Lower lobe of right lung (tissue), 2 donors: ENCODE measurements around the gene PRRX2. TPM values are rescaled to one million over a fixed set of nuclear protein-coding genes. Genes with fewer than 3 reads are reported as not detected.

Source experiments
- ATAC-seq, 2 donors: fragments of 200-7000 bp; cut with Tn5 transposase; one replicate each; pipeline ENCODE4 v1.9.1; 2020 to 2022; ENCODE audit warnings: mild to moderate bottlenecking in 2 of 2, moderate library complexity in 2 of 2
- DNase-seq: peaks from one replicate; pipeline ENCODE4 v3.0.0-alpha.2; 2020
- H3K27ac ChIP-seq: fragments of 200-600 bp; one replicate; pipeline ENCODE4 v1.8.0; 2022
- H3K27me3 ChIP-seq: fragments of 200-600 bp; one replicate; pipeline ENCODE4 v1.8.0; 2022; ENCODE audit warnings: low read depth
- H3K36me3 ChIP-seq: fragments of 200-600 bp; one replicate; pipeline ENCODE4 v1.8.0; 2022; ENCODE audit warnings: mild to moderate bottlenecking
- H3K4me1 ChIP-seq: fragments of 200-600 bp; one replicate; pipeline ENCODE4 v1.8.0; 2022
- H3K4me3 ChIP-seq: fragments of 200-600 bp; one replicate; pipeline ENCODE4 v1.8.0; 2022; ENCODE audit warnings: mild to moderate bottlenecking
- H3K9me3 ChIP-seq: fragments of 200-600 bp; one replicate; pipeline ENCODE4 v1.8.0; 2022
- CTCF ChIP-seq: fragments of 200-600 bp; IDR thresholded peaks from one replicate; pipeline ENCODE4 v1.8.0; 2022; ENCODE audit warnings: antibody characterized with exemption, mild to moderate bottlenecking
- intact Hi-C: fragments of 100-400 bp; cut with DNase I; formaldehyde crosslinking; loops from one replicate; pipeline ENCODE4 v1.11.0; 2022
- total RNA-seq: library from RNA; stranded (reverse); fragmentation: NEBNext Ultra II Directional; extraction: Animal tissue kit (Norgen Biotek cat#: 25700); gene quantifications from one replicate; pipeline ENCODE4 v1.2.1, GENCODE V29; 2021
- donor health status: DM: no; HTN: yes; CAD: no; lungs with severe emphysema.

Gene PRRX2
- total RNA-seq, 1 donor from 2014 or later: 2.5 TPM

DNA sequence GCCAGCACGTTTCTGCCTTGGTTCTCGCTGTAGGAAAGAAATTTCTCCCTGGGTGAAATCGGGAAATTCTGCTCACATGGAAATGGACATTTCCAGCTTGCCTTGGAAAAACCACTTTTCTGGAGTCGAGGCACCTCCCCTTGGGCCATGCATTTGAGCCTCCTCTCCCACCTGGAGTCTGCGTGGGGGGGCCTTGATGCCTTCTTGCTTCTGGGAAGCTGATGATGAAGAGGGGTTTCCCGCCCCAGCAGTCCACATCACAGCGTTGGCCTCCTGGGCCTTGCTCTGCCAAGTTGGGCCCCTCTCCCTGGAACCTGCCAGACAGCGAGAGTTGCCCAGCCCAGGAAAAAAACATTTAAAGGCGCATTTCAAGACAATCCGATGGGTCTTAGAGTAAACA, 21.7 kb upstream of the PRRX2 start:
- Histone ChIP-seq H3K27me3 (no peaks in the 10 kb centered on the region), H3K36me3 (peaks cover 9% of the 10 kb centered on the region), H3K9me3 (no peaks in the 10 kb centered on the region), H3K4me3 (no peak overlapping the region), H3K4me1 (peaks cover 26% of the 10 kb centered on the region), H3K27ac (no peak overlapping the region)
- no peak for TF ChIP-seq CTCF
- no peak for ATAC-seq
- DNase-seq: no peak
- intact Hi-C loops: no loop called here

- intact Hi-C loops: no loop called here
- no peak overlapping the region for H3K4me3 ChIP-seq
- ATAC-seq (no peak), DNase-seq (no peak)
- H3K36me3 ChIP-seq: peaks cover 2% of the 10 kb centered on the region
- H3K4me1 ChIP-seq: peaks cover 26% of the 10 kb centered on the region
- no peak for TF ChIP-seq CTCF
- no peak overlapping the region for H3K27ac ChIP-seq
- H3K27me3 ChIP-seq: peaks cover 4% of the 10 kb centered on the region
- no peaks in the 10 kb centered on the region for H3K9me3 ChIP-seq
Observed at GRCh38 chr9:129644365-129644764, 21.1 kb upstream of the PRRX2 start.

DNA sequence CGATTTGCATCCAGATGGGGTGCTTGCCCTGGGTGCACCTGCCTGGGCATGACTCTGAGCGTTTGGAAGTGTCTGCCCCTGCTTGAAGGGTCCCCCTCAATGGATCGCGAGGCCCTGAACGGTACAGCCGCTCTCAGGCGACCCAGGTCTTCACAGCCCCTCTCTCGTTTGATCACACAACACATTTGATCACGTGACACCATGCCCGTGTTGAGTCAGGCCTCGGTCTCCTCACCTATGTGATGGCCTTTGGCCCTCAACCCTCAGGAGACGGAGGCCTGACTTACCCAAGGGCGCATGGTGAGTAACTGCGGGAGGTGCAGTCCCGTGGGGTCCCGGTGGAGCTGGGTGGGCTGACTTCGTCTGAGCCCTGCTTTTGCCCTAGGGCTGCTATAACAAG, 20.5 kb upstream of the PRRX2 start:
- intact Hi-C loops: no loop called here
- no peak for TF ChIP-seq CTCF
- Histone ChIP-seq H3K4me3 (no peak overlapping the region), H3K27me3 (peaks cover 5% of the 10 kb centered on the region), H3K27ac (no peak overlapping the region), H3K9me3 (no peaks in the 10 kb centered on the region), H3K4me1 (peaks cover 21% of the 10 kb centered on the region), H3K36me3 (no peaks in the 10 kb centered on the region)
- no peak for DNase-seq
- no peak for ATAC-seq

- no peak overlapping the region for H3K4me3 ChIP-seq
- ATAC-seq (no peak), DNase-seq (no peak)
- peaks cover 5% of the 10 kb centered on the region for H3K27me3 ChIP-seq
- H3K9me3 ChIP-seq: no peaks in the 10 kb centered on the region
- H3K36me3 ChIP-seq: no peaks in the 10 kb centered on the region
- TF ChIP-seq CTCF: no peak
- intact Hi-C loops: no loop called here
- H3K4me1 ChIP-seq: peaks cover 8% of the 10 kb centered on the region
- H3K27ac ChIP-seq: no peak overlapping the region
Observed at GRCh38 chr9:129646252-129646651, 19.2 kb upstream of the PRRX2 start.

DNA sequence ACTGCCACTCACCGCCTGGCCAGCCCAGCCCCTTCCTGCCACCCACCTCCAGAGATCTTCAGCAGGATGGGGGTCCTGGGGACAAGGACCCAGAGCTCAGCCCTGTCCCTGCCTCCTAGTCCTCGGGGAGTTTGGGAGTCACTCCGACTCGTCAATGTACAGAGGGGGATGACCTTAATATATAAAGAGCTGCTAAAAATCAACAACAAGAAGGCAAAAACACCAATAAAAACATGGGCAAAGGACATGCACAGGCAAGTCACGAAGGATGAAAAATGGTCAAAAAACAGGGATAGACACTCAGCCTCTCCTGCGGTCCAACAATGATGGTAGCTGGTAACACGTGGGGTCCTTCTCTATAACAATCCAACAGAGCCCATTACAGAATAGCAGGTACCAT, 18.8 kb upstream of the PRRX2 start:
- Histone ChIP-seq H3K4me3 (no peak overlapping the region), H3K9me3 (no peaks in the 10 kb centered on the region), H3K27me3 (peaks cover 5% of the 10 kb centered on the region), H3K27ac (no peak overlapping the region), H3K4me1 (peaks cover 6% of the 10 kb centered on the region), H3K36me3 (no peaks in the 10 kb centered on the region)
- no peak for TF ChIP-seq CTCF
- DNase-seq (no peak), ATAC-seq (no peak)
- intact Hi-C loops: no loop called here

DNA sequence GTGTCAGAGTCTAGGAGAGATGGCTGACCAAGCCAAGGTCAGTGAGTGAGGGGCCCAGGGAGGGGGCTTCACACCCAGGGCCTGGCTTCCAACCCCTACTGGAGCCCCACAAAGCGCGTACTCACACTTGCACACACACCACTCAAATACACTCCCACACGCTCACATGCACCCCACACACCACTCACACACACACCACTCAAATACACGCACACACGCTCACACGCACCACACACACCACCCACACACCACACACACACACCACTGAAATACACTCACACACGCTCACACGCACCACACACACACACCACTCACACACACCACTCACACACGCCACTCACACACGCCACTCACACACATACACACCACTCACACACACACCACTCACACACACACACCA, 17.8 kb upstream of the PRRX2 start:
- intact Hi-C loops: no loop called here
- ATAC-seq (no peak), DNase-seq (no peak)
- Histone ChIP-seq H3K4me1 (peaks cover 3% of the 10 kb centered on the region), H3K36me3 (no peaks in the 10 kb centered on the region), H3K4me3 (no peak overlapping the region), H3K9me3 (no peaks in the 10 kb centered on the region), H3K27ac (no peak overlapping the region), H3K27me3 (peaks cover 5% of the 10 kb centered on the region)
- TF ChIP-seq CTCF: no peak
